WTC11 (cell line): ENCODE results near the gene PLXNB2. TPM values are rescaled to one million over a fixed set of nuclear protein-coding genes. Genes with fewer than 3 reads are reported as not detected.

Source experiments
- ATAC-seq: fragments of 200-7000 bp; cut with Tn5 transposase; 2 replicates; pipeline ENCODE4 v1.10.0; 2021; ENCODE audit warnings: mild to moderate bottlenecking, moderate library complexity
- CTCF ChIA-PET: fragments of 300-600 bp; sonication (Branson Sonifier 250); formaldehyde crosslinking; loops from one replicate; lab custom pipeline; 2021; ENCODE audit warnings: antibody characterized with exemption; lab: Charles Lee
- POLR2A ChIA-PET: fragments of 350-600 bp; sonication (Branson Sonifier 250); formaldehyde crosslinking; loops from one replicate; lab custom pipeline; 2021; ENCODE audit warnings: antibody characterized with exemption; lab: Charles Lee
- DNase-seq: peaks from one replicate; pipeline ENCODE4 v3.0.0; 2021; ENCODE audit warnings: low spot score
- H3K27ac Mint-ChIP-seq: 2 replicates; pipeline ENCODE4 v1.8.0; 2021; ENCODE audit warnings: mixed read lengths
- H3K27me3 Mint-ChIP-seq: 2 replicates; pipeline ENCODE4 v1.8.0; 2021; ENCODE audit warnings: low read depth, mild to moderate bottlenecking, moderate library complexity, mixed read lengths
- H3K36me3 Mint-ChIP-seq: 2 replicates; pipeline ENCODE4 v1.8.0; 2021; ENCODE audit warnings: mixed read lengths
- H3K4me1 Mint-ChIP-seq: 2 replicates; pipeline ENCODE4 v1.8.0; 2022; ENCODE audit warnings: mixed read lengths
- H3K4me3 Mint-ChIP-seq: 2 replicates; pipeline ENCODE4 v1.8.0; 2021; ENCODE audit warnings: mild to moderate bottlenecking, moderate library complexity, mixed read lengths
- H3K9me3 Mint-ChIP-seq: 2 replicates; pipeline ENCODE4 v1.8.0; 2021; ENCODE audit warnings: mixed read lengths
- AR ChIP-seq: fragments of 250-450 bp; sonication (Bioruptor Pico); IDR thresholded peaks from 2 replicates; pipeline ENCODE4 v1.9.0; 2021; ENCODE audit warnings: mild to moderate bottlenecking
- ATF1 ChIP-seq: sonication (generic); formaldehyde crosslinking; IDR thresholded peaks from 2 replicates; pipeline ENCODE4 v1.8.1; 2023; ENCODE audit warnings: mild to moderate bottlenecking, moderate library complexity, missing genetic modification reagents
- CDX4 ChIP-seq: fragments of 250-450 bp; sonication (Bioruptor Pico); IDR thresholded peaks from 2 replicates; pipeline ENCODE4 v1.9.0; 2021; ENCODE audit warnings: moderate library complexity, mild to moderate bottlenecking, inconsistent platforms, borderline replicate concordance
- E2F1 ChIP-seq: sonication (generic); formaldehyde crosslinking; IDR thresholded peaks from 2 replicates; pipeline ENCODE4 v1.8.0; 2022; ENCODE audit warnings: mild to moderate bottlenecking, missing genetic modification reagents
- EMX1 ChIP-seq: fragments of 250-450 bp; sonication (Bioruptor Pico); IDR thresholded peaks from 2 replicates; pipeline ENCODE4 v1.8.0; 2021; ENCODE audit warnings: mild to moderate bottlenecking
- ERG ChIP-seq: fragments of 250-450 bp; sonication (Bioruptor Pico); IDR thresholded peaks from 2 replicates; pipeline ENCODE4 v1.8.0; 2021; ENCODE audit warnings: mild to moderate bottlenecking
- ETV6 ChIP-seq: sonication (generic); formaldehyde crosslinking; IDR thresholded peaks from 2 replicates; pipeline ENCODE4 v1.8.1; 2022; ENCODE audit warnings: mild to moderate bottlenecking, missing genetic modification reagents
- IRF2 ChIP-seq: sonication (generic); formaldehyde crosslinking; IDR thresholded peaks from 2 replicates; pipeline ENCODE4 v1.8.0; 2022; ENCODE audit warnings: low read depth, missing genetic modification reagents, borderline replicate concordance
- NFATC4 ChIP-seq: fragments of 250-450 bp; sonication (Bioruptor Pico); IDR thresholded peaks from 2 replicates; pipeline ENCODE4 v1.9.0; 2021; ENCODE audit warnings: mild to moderate bottlenecking
- SMAD4 ChIP-seq: sonication (generic); formaldehyde crosslinking; IDR thresholded peaks from 2 replicates; pipeline ENCODE4 v1.8.0; 2022; ENCODE audit warnings: mild to moderate bottlenecking, missing genetic modification reagents
- ZBTB21 ChIP-seq: sonication (generic); formaldehyde crosslinking; IDR thresholded peaks from 2 replicates; pipeline ENCODE4 v1.8.1; 2023; ENCODE audit warnings: mild to moderate bottlenecking, missing genetic modification reagents, borderline replicate concordance
- ZNF219 ChIP-seq: sonication (generic); formaldehyde crosslinking; IDR thresholded peaks from 2 replicates; pipeline ENCODE4 v1.8.0; 2023; ENCODE audit warnings: missing genetic modification reagents, mild to moderate bottlenecking, borderline replicate concordance
- ZNF281 ChIP-seq: sonication (generic); formaldehyde crosslinking; IDR thresholded peaks from 2 replicates; pipeline ENCODE4 v1.8.0; 2023; ENCODE audit warnings: mild to moderate bottlenecking, missing genetic modification reagents
- ZNF425 ChIP-seq: fragments of 250-450 bp; sonication (Bioruptor Pico); conservative IDR thresholded peaks from 2 replicates; pipeline ENCODE4 v1.9.0; 2021; ENCODE audit warnings: mild to moderate bottlenecking
- total RNA-seq: library from RNA; stranded (reverse); gene quantifications from 3 replicates; pipeline ENCODE4 v1.2.3, GENCODE V29; 2021

The PLXNB2 gene
- total RNA-seq, 1 experiment from 2014 or later = 113 TPM

- TF ChIP-seq ZBTB21 (peak; percentile 36; the same call in 1 of the 2 replicates), ZNF219 (CRISPR knock-in tag) (no peak), E2F1 (no peak)
These were observed at the start of gene PLXNB2 (continued) for GRCh38 chr22:50306753-50307749.

GRCh38 chr22:50357222-50357621, 49.8 kb upstream of the PLXNB2 start:
- ChIA-PET CTCF (no interaction called here), POLR2A (no interaction called here)
- Mint-ChIP-seq H3K27me3 (no peaks in the 10 kb centered on the region), H3K4me1 (no peaks in the 10 kb centered on the region), H3K27ac (no peak overlapping the region), H3K36me3 (peaks cover 12% of the 10 kb centered on the region; the same call in 1 of the 2 replicates), H3K9me3 (no peaks in the 10 kb centered on the region), H3K4me3 (no peak overlapping the region)
- ATAC-seq (no peak), DNase-seq (no peak)
- TF ChIP-seq IRF2 (CRISPR knock-in tag) = no peak
- TF ChIP-seq ZNF425 = no peak
- TF ChIP-seq ERG (CRISPR knock-in tag) = no peak
- TF ChIP-seq ZNF281 = no peak
- no peak for TF ChIP-seq NFATC4 (CRISPR knock-in tag)
- TF ChIP-seq ATF1 (CRISPR knock-in tag) = no peak
- TF ChIP-seq SMAD4 (CRISPR knock-in tag) = no peak
- TF ChIP-seq AR = no peak
- no peak for TF ChIP-seq ETV6 (CRISPR knock-in tag)
- no peak for TF ChIP-seq EMX1 (CRISPR knock-in tag)
- TF ChIP-seq CDX4 (CRISPR knock-in tag) = no peak
